Measurements from ENCODE around the gene OPCML.

DNA sequence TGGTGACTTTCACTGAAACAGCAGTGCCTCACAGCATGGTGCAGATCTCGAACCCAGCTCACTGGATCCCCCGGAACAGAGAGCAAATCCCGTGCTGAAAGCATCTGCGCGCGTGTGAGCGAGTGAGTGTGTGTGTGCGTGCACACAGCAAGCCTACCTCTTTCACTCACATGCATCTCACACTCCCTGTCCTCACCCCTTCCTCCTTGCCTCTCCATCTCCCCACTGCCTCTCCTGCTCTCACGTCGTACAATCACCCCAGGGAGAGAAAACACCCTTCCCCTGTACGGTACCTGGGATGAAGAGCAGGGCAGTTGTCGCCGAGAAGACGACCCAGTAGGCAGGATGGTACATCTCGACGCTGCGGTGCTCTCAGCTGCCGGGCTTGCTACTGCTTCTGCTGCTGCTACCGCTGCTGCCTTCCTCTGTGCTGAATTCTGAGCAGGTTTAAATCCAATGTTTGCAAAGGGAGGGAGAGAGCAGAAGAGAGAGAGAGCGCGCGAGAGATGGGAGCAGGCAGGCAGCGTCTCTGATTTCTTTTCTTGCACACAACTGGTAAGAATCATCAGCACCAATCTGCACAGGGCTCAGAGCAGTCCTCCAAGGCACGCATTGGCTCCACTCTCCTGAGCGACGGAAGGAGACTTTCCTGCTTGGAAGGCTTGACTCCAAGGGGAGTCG, at the start of gene OPCML:
- TF ChIP-seq, protein P1, sequence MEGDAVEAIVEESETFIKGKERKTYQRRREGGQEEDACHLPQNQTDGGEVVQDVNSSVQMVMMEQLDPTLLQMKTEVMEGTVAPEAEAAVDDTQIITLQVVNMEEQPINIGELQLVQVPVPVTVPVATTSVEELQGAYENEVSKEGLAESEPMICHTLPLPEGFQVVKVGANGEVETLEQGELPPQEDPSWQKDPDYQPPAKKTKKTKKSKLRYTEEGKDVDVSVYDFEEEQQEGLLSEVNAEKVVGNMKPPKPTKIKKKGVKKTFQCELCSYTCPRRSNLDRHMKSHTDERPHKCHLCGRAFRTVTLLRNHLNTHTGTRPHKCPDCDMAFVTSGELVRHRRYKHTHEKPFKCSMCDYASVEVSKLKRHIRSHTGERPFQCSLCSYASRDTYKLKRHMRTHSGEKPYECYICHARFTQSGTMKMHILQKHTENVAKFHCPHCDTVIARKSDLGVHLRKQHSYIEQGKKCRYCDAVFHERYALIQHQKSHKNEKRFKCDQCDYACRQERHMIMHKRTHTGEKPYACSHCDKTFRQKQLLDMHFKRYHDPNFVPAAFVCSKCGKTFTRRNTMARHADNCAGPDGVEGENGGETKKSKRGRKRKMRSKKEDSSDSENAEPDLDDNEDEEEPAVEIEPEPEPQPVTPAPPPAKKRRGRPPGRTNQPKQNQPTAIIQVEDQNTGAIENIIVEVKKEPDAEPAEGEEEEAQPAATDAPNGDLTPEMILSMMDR (IDR thresholded peaks at IDR 0.05) = no peak
- no peak for TF ChIP-seq ZFX (IDR thresholded peaks at IDR 0.05; ENCODE audit: borderline replicate concordance)
